K562 (cell line): ENCODE data around the gene PLXNB2. TPM values are rescaled to one million over a fixed set of nuclear protein-coding genes. Genes with fewer than 3 reads are reported as not detected.

Source experiments
- polyA plus RNA-seq, 8 experiments: library from polyadenylated mRNA; depleted of rRNA in 4 of 8; stranded (reverse) in 5 of 8; unstranded in 3 of 8; fragments of >200 nt; fragmentation: Nextera tagmentation in 2 of 8; fragmentation: Illumina TruSeq in 1 of 8; extraction: Ambion mirVana in 2 of 8; extraction: Trizol in 1 of 8; gene quantifications; 2 replicates each; pipeline versions ENCODE4 v1.2.1 to v1.2.3, GENCODE V29; 2011 to 2014; ENCODE audit warnings: inconsistent platforms in 1 of 8, missing spikeins in 1 of 8
- total RNA-seq, 7 experiments: library from RNA; depleted of rRNA in 6 of 7; stranded (reverse); fragments of >200 nt in 6 of 7; fragmentation: Illumina TruSeq in 2 of 7; extraction: Trizol in 2 of 7; gene quantifications; 2 replicates each; pipeline versions ENCODE4 v1.2.1 to v1.2.3, GENCODE V29; 2011 to 2021; ENCODE audit warnings: low replicate concordance in 1 of 7
- TF ChIP-seq, protein P1 (sequence below), 3 experiments: IDR thresholded peaks in 2 of 3; conservative IDR thresholded peaks in 1 of 3; 2 replicates each; pipeline ENCODE4 v1.5.1; 2011 to 2012; ENCODE audit warnings: low read length in 3 of 3, mild to moderate bottlenecking in 3 of 3, control low read depth in 2 of 3, improper control_type of control experiment in 1 of 3, inconsistent platforms in 1 of 3, low read depth in 1 of 3, mixed read lengths in 1 of 3, moderate library complexity in 1 of 3; ENCODE audit not compliant: insufficient read depth in 2 of 3
- TF ChIP-seq, protein P2 (sequence below): fragments of 200-800 bp; sonication (Bioruptor generic); IDR thresholded peaks from 2 replicates; pipeline ENCODE4 v1.6.1; 2016; ENCODE audit warnings: missing genetic modification characterization, missing compliant biosample characterization
- TF ChIP-seq, protein P3 (sequence below): fragments of 450-650 bp; IDR thresholded peaks from 2 replicates; pipeline ENCODE4 v1.6.1; 2016; ENCODE audit warnings: missing biosample characterization, missing genetic modification characterization

PLXNB2 gene
- total and polyA plus RNA-seq, 9 of the 15 experiments (the other 6 are each of a cell fraction or from before 2014, with no cell fraction given), result 0.15 to 45.1 (median 13.6) TPM

DNA sequence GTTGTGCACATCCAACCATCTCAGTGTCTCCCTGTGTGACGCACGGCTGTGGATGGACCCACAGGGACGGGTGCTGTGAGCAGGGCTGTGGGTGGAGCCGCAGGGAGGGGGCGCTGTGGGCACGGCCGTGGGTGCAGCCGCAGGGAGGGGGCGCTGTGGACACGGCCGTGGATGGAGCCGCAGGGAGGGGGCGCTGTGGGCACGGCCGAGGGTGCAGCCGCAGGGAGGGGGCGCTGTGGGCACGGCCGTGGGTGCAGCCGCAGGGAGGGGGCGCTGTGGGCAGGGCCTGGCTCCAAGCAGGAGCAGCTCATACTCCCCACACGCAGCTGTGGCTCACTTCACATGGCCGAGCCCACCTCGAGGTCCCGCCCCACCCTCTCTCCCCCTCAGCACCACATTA, 31.3 kb downstream of the PLXNB2 start (continued):
- TF ChIP-seq, protein P1, sequence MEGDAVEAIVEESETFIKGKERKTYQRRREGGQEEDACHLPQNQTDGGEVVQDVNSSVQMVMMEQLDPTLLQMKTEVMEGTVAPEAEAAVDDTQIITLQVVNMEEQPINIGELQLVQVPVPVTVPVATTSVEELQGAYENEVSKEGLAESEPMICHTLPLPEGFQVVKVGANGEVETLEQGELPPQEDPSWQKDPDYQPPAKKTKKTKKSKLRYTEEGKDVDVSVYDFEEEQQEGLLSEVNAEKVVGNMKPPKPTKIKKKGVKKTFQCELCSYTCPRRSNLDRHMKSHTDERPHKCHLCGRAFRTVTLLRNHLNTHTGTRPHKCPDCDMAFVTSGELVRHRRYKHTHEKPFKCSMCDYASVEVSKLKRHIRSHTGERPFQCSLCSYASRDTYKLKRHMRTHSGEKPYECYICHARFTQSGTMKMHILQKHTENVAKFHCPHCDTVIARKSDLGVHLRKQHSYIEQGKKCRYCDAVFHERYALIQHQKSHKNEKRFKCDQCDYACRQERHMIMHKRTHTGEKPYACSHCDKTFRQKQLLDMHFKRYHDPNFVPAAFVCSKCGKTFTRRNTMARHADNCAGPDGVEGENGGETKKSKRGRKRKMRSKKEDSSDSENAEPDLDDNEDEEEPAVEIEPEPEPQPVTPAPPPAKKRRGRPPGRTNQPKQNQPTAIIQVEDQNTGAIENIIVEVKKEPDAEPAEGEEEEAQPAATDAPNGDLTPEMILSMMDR (IDR thresholded peaks at IDR 0.05 in 2 of 3, conservative IDR thresholded peaks at IDR 0.05 in 1 of 3; ENCODE audit: insufficient read depth in 2 of 3, low read depth in 1 of 3, low read length in 3 of 3), result peak; percentile 44 to 99 (median 76); a peak in 4 of 6 replicates
- TF ChIP-seq, protein P2, sequence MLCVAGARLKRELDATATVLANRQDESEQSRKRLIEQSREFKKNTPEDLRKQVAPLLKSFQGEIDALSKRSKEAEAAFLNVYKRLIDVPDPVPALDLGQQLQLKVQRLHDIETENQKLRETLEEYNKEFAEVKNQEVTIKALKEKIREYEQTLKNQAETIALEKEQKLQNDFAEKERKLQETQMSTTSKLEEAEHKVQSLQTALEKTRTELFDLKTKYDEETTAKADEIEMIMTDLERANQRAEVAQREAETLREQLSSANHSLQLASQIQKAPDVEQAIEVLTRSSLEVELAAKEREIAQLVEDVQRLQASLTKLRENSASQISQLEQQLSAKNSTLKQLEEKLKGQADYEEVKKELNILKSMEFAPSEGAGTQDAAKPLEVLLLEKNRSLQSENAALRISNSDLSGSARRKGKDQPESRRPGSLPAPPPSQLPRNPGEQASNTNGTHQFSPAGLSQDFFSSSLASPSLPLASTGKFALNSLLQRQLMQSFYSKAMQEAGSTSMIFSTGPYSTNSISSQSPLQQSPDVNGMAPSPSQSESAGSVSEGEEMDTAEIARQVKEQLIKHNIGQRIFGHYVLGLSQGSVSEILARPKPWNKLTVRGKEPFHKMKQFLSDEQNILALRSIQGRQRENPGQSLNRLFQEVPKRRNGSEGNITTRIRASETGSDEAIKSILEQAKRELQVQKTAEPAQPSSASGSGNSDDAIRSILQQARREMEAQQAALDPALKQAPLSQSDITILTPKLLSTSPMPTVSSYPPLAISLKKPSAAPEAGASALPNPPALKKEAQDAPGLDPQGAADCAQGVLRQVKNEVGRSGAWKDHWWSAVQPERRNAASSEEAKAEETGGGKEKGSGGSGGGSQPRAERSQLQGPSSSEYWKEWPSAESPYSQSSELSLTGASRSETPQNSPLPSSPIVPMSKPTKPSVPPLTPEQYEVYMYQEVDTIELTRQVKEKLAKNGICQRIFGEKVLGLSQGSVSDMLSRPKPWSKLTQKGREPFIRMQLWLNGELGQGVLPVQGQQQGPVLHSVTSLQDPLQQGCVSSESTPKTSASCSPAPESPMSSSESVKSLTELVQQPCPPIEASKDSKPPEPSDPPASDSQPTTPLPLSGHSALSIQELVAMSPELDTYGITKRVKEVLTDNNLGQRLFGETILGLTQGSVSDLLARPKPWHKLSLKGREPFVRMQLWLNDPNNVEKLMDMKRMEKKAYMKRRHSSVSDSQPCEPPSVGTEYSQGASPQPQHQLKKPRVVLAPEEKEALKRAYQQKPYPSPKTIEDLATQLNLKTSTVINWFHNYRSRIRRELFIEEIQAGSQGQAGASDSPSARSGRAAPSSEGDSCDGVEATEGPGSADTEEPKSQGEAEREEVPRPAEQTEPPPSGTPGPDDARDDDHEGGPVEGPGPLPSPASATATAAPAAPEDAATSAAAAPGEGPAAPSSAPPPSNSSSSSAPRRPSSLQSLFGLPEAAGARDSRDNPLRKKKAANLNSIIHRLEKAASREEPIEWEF (CRISPR knock-in tag), result no peak
- TF ChIP-seq, protein P3, sequence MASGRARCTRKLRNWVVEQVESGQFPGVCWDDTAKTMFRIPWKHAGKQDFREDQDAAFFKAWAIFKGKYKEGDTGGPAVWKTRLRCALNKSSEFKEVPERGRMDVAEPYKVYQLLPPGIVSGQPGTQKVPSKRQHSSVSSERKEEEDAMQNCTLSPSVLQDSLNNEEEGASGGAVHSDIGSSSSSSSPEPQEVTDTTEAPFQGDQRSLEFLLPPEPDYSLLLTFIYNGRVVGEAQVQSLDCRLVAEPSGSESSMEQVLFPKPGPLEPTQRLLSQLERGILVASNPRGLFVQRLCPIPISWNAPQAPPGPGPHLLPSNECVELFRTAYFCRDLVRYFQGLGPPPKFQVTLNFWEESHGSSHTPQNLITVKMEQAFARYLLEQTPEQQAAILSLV (tag), result no peak
